Measurements from ENCODE around the gene ZNF428. TPM values are rescaled to one million over a fixed set of nuclear protein-coding genes. Genes with fewer than 3 reads are reported as not detected.

The ZNF428 gene
- total and polyA plus RNA-seq, 2 of the 8 experiments (the other 6 are each of a cell fraction or from before 2014, with no cell fraction given), result 7.8 to 16.7 TPM

GRCh38 chr19:43658494-43658893 is 39.1 kb upstream of the ZNF428 start (continued):
- TF ChIP-seq, protein P1, sequence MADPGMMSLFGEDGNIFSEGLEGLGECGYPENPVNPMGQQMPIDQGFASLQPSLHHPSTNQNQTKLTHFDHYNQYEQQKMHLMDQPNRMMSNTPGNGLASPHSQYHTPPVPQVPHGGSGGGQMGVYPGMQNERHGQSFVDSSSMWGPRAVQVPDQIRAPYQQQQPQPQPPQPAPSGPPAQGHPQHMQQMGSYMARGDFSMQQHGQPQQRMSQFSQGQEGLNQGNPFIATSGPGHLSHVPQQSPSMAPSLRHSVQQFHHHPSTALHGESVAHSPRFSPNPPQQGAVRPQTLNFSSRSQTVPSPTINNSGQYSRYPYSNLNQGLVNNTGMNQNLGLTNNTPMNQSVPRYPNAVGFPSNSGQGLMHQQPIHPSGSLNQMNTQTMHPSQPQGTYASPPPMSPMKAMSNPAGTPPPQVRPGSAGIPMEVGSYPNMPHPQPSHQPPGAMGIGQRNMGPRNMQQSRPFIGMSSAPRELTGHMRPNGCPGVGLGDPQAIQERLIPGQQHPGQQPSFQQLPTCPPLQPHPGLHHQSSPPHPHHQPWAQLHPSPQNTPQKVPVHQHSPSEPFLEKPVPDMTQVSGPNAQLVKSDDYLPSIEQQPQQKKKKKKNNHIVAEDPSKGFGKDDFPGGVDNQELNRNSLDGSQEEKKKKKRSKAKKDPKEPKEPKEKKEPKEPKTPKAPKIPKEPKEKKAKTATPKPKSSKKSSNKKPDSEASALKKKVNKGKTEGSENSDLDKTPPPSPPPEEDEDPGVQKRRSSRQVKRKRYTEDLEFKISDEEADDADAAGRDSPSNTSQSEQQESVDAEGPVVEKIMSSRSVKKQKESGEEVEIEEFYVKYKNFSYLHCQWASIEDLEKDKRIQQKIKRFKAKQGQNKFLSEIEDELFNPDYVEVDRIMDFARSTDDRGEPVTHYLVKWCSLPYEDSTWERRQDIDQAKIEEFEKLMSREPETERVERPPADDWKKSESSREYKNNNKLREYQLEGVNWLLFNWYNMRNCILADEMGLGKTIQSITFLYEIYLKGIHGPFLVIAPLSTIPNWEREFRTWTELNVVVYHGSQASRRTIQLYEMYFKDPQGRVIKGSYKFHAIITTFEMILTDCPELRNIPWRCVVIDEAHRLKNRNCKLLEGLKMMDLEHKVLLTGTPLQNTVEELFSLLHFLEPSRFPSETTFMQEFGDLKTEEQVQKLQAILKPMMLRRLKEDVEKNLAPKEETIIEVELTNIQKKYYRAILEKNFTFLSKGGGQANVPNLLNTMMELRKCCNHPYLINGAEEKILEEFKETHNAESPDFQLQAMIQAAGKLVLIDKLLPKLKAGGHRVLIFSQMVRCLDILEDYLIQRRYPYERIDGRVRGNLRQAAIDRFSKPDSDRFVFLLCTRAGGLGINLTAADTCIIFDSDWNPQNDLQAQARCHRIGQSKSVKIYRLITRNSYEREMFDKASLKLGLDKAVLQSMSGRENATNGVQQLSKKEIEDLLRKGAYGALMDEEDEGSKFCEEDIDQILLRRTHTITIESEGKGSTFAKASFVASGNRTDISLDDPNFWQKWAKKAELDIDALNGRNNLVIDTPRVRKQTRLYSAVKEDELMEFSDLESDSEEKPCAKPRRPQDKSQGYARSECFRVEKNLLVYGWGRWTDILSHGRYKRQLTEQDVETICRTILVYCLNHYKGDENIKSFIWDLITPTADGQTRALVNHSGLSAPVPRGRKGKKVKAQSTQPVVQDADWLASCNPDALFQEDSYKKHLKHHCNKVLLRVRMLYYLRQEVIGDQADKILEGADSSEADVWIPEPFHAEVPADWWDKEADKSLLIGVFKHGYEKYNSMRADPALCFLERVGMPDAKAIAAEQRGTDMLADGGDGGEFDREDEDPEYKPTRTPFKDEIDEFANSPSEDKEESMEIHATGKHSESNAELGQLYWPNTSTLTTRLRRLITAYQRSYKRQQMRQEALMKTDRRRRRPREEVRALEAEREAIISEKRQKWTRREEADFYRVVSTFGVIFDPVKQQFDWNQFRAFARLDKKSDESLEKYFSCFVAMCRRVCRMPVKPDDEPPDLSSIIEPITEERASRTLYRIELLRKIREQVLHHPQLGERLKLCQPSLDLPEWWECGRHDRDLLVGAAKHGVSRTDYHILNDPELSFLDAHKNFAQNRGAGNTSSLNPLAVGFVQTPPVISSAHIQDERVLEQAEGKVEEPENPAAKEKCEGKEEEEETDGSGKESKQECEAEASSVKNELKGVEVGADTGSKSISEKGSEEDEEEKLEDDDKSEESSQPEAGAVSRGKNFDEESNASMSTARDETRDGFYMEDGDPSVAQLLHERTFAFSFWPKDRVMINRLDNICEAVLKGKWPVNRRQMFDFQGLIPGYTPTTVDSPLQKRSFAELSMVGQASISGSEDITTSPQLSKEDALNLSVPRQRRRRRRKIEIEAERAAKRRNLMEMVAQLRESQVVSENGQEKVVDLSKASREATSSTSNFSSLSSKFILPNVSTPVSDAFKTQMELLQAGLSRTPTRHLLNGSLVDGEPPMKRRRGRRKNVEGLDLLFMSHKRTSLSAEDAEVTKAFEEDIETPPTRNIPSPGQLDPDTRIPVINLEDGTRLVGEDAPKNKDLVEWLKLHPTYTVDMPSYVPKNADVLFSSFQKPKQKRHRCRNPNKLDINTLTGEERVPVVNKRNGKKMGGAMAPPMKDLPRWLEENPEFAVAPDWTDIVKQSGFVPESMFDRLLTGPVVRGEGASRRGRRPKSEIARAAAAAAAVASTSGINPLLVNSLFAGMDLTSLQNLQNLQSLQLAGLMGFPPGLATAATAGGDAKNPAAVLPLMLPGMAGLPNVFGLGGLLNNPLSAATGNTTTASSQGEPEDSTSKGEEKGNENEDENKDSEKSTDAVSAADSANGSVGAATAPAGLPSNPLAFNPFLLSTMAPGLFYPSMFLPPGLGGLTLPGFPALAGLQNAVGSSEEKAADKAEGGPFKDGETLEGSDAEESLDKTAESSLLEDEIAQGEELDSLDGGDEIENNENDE (IDR thresholded peaks at IDR 0.05; ENCODE audit: insufficient replicate concordance, low read length), result no peak
- no peak for TF ChIP-seq USF2 (IDR thresholded peaks at IDR 0.05; ENCODE audit: low read length)
- TF ChIP-seq EP300 (IDR thresholded peaks at IDR 0.05; ENCODE audit: borderline replicate concordance in 1 of 2, low read depth in 2 of 2, low read length in 2 of 2), result no peak
- no peak for TF ChIP-seq RBBP5 (IDR thresholded peaks at IDR 0.05; ENCODE audit: borderline replicate concordance, low read depth, low read length)
- no peak for TF ChIP-seq E2F6 (IDR thresholded peaks at IDR 0.05)
- TF ChIP-seq ZNF274 (IDR thresholded peaks at IDR 0.05; ENCODE audit: borderline replicate concordance, extremely low read depth, low read length), result no peak
- TF ChIP-seq ASH2L (IDR thresholded peaks at IDR 0.05; ENCODE audit: low read length), result no peak
- TF ChIP-seq EGR1 (IDR thresholded peaks at IDR 0.05; ENCODE audit: borderline replicate concordance, low read depth, low read length), result no peak
- TF ChIP-seq KDM1A (IDR thresholded peaks at IDR 0.05; ENCODE audit: borderline replicate concordance, low read length), result no peak
- TF ChIP-seq SIRT6 (IDR thresholded peaks at IDR 0.05; ENCODE audit: low read length), result no peak
